GM18520 (cell line): ENCODE measurements around the gene ZNF839.
A peak's percentile ranks its signal among the peaks of the same experiment; 100 is the strongest.
"Not testable (repeated sequence)": the region's sequence is repeated elsewhere in the genome, so short reads cannot be mapped to it uniquely, and the experiment has no call there.

Source experiments
- ATAC-seq: cut with Tn5 transposase; IDR thresholded peaks from one replicate; pipeline ENCODE4 v1.9.1; 2021; ENCODE audit not compliant: unreplicated experiment

Gene ZNF839

DNA sequence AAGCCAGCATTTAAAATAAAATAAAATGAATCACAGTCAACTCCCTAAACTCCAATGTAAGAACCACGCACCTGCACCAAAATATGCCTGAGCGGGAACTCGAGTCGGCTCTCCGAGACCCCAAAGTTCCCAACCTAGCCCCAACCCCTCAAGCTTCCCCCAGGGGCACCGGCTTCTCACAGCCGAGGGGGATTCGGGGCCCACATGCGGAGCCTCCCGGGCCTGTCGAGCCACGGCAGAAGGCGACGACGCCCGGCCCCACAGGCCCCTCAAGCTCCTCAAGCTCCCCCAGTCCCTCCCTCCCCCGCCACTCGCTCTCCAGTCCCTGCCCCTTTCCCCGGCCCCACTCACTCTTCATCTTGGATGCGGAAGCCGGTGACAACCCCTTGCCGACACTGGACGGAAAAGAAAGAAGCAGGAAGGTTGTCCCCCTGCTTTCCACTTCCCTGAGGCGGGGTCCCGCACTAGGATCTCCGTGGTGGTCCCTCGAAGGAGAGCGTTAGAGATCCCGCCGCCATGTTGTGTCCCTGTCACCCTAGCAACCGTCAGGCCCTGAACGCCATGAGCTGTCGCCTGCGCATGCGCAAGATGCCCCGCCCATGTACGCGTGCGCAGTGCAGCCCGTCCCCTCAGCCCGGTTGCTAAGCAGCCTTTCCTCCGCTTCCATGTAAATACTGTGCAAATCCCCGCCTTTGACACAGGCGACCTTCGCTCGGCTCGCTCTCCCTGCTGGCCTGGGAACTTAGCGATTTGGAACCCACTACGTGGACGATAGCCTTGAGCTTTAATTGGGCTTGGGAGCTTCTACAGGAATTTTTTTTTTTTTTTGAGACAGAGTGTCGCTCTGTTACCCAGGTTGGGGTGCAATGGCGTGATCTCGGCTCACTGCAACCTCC, 14.7 kb upstream of the ZNF839 start, which contains the start of gene MOK:
Gene MOK, minus strand, starts transcription at position 554 of the 896 bp plus-strand sequence. Its CDS starts 196 bp downstream, at position 358.
- ATAC-seq, result peak; percentile 89

GRCh38 chr14:102314242-102315011, 5.1 kb upstream of the ZNF839 start:
- peak; percentile 44 for ATAC-seq

DNA sequence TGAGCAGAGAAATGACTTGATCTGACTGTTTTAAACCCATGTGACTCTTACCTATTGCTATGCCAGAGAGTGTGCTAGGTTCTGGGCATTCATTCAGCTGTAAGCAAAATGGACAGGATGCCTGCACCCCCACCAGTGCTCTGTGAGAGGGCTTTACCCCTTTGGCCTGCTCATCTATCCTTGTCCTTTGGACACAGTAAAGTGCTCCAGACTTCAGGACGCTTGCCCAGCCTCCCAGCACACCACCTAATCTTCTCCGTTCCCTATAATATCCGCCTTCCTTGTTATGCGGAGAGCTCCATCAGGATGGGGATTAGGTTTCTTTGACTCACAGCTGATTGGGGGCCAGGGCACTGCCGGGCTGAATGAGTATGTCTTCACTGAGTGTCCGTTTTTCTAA, 4.4 kb upstream of the ZNF839 start:
- no peak for ATAC-seq

DNA sequence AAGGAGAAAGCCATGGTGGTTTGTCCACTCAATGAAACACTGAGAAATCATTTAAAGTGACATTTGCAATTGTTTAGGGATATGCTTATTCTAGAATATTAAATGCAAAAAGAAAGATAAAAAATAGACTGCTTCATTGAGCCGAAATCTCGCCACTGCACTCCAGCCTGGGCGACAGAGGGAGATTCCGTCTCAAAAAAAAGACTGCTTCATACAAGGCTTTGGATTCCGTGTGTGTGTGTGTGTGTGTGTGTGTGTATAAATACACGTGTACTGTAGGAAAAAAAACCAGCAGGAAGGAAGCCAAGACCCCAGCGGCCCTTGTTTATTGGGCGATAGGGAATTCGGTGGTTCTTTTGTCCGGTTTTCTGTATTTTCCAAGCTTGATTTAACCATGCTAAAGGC, 3.2 kb upstream of the ZNF839 start:
- no peak for ATAC-seq

DNA sequence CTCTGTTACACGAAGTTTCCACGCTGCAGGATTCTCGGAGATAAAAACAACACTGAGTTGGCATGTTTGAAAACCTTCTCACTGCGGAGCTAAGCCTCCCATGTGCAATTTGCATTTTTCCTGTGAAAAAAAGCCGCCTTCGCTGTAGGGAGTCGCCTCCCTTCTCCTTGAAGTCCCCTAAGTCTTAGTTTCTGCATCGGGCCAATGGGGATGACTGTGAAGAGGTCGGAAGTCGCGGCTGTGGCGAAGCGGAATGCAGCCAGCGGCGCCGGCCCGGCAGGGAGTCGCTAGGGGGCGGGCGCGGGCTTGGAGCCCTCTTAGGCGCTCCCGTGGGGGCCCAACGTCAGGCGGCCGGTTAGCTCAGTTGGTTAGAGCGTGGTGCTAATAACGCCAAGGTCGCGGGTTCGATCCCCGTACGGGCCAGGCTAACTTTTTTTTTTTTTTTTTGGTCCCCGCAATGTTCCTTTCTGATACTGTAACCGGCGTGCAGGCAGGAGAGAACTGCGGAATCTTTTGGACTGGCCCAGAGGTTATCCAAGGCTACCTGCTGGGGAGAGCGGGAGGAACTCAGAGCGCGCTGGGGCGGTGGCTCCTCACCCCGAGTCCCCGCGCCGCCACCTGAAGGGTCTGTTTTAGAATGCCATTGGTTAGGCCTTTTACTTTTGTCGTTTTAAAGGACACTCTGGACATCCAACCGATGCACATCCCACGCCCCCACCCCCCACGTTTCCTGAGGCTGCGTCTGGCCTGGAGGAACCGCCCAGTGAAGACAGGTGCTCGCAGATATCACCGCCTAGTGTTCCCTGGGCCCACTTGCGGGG, 2.6 kb upstream of the ZNF839 start:
- peak; percentile 69 for ATAC-seq

DNA sequence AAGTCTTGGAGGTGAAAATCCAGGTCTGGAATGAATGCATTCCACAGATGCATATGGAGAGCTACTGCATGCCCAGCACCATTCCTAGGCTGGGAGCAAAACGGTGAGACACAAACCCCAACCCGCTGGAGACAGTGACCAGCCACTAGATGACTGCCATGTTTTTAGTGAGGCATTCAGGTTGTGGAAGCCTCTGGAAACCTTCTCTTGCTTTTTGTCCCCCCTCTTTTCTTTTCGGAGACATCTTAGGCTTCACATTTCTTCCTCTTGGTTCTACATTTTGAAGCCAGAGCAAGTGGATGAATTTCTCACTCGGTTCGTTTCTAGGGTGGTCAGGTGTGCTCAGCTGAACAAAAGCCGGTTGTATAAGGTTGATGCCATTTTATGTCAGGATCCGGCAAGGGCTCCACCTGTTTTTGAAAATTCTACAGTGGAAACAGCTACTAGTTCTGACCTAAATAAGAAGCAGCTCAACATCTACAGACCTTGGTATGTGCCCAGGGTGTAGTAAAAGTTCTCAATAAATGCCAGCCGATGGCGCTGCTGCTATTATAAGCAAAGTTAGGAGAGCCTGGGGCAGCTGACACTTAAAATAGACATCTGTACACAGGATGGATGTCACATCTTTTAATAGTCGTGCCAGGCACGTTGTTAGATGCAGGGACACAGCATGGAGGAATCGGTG, 1.8 kb upstream of the ZNF839 start:
- no peak for ATAC-seq

GRCh38 chr14:102318781-102319276, 717 bp upstream of the ZNF839 start:
- ATAC-seq, result no peak

GRCh38 chr14:102320033-102320660, 601 bp downstream of the ZNF839 start:
- ATAC-seq, result no peak

- no peak for ATAC-seq
Measured at GRCh38 chr14:102320671-102321455, 1.3 kb downstream of the ZNF839 start.

DNA sequence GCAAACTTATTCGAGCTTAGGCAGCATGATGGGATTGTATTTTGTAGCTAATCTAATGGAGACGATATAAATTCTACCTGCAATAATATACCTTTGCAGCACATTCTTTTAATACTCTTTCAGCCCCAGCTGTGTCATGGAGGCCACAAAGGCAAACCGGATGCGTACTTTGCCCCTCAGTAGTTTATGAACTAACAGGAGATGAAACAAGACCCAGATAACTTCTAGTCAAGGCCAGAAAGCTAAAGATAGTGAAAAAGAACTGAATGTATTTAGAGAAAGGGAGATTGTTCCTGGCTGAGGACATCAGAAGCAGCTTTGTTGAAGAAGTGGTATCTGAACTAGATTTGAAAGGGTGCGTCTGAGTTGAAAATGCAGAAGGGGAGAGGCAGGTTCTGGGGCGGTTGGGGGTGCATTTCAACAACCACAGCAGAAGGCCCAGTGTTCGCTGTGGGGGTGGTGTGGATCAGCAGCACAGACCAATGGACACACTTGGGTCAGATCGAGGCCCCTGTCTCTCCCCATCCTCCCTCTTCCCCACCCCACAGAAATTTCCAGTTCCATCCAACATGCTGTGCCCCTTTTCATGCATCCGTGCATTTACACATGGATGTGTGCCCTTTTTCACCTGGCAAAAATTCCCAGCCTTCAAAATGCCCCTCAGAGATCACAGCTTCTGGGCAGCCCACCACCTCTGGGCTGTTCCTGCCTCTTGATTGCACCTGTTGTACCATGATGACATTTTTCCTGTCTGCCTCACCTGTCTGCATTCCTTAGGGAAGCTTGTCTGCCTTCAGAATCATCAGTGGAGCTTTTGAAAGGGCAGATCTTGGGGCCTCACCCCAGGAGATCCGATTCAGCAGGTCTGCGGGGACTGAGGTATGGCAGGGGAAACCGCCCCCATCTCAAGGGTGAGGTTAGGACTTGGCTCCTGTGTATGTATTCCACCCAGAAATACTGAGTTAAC, 2.2 kb downstream of the ZNF839 start:
- no peak for ATAC-seq

DNA sequence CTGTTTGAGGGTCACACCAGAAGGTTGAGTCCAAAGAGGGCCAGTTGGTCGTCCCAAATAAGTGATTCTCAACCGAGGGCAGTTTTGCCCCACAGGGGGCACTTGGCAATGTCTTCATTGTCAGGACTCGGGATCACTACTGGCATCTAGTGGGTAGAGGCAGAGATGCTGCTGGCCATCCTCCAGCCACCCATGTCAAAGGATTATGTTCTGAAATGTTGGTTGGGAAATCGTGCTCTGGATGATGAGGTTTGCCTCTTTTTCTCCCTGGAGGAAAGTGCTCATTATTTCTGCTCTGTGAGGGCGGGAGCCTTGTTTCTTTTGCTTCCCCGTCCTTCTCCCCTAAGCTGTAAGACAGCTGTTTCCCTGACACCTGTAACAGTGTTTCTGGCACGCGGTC, 3.6 kb downstream of the ZNF839 start:
- ATAC-seq, result no peak

DNA sequence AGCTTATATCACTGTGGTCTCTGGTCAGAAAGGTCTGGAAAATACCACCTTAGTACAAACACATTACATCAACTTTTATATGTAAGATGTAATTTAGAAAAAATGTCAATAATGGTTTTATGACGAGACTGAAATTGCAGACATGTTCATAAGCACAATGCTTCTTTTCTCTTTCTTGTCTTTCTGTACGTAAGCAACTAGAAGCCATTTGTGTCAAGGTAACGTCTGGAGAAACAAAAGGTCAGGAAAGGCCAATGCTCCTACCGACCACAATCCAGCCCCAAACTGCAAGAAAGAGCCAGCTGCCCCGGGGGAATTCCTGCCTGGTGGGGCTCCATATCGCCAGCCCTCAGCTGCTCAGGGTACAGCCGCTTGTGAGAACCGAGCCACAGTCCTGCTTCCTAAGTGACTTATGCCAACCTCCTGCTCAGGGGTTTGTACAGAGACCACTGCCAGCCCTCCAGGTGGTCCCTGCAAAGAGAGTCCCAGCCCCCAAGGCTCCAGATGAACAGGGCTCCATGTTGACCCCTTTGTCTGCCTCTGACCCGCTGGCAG, 6.3 kb downstream of the ZNF839 start:
- ATAC-seq, result no peak

- ATAC-seq, result no peak
Measured at GRCh38 chr14:102326583-102326982, 7.0 kb downstream of the ZNF839 start.

DNA sequence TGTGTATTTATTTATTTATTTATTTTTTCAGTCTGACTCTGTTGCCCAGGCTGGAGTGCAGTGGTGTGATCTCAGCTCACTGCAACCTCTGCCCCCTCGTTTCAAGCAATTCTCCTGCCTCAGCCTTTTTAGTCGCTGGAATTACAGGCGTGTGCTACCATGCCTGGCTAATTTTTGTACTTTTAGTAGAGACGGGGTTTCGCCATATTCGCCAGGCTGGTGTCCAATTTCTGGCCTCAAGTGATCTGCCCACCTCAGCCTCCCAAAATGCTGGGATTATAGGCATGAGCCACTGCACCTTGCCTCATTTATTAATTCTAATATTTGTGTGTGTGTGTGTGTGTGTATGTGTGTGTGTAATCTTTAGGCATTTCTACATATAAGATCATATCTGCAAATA, 9.8 kb downstream of the ZNF839 start:
- not testable (repeated sequence) for ATAC-seq

GRCh38 chr14:102330806-102331205, 11.3 kb downstream of the ZNF839 start:
- no peak for ATAC-seq

DNA sequence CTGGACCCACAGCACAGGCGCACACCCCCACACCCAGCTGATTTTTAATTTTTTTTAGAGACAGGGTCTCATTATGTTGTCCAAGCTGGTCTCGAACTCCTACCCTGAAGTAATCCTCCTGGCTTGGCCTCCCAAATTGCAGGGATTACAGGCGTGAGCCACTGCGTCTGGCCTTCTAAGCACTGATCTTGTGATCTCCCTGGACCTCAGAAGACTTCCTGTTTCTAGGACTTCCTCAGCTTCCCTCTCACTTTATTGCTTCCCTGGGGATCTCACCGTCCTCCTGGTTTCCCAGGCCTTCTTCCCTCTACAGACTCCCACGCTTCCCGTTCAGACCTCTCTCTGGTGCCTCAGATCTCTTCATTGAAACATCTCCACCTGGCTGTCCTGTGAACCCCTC, 13.8 kb downstream of the ZNF839 start:
- ATAC-seq, result no peak

GRCh38 chr14:102333795-102334705, 14.5 kb downstream of the ZNF839 start:
- ATAC-seq, result no peak
